Measurements from ENCODE around the gene MBD5.

Gene MBD5

DNA sequence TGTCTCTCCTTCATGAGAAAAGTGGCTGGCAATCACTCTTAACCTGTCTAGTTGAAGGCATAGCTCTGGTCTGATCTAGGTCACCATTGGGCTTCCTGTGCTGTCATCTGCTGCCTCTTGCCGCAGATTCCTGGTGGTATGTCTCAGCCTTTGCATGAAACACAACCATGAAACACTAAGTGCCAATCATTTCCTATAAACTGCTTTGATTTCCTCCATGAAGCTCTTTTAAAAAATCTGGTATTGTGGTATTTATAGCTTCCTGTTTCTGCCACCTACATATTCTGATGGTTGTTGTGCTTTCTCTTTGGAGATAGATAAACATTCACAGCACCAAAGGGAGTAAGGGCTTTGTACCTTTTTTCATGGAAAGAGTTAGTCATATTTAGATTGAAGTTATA, 503.6 kb downstream of the MBD5 start:
- H3K9me3 ChIP-seq (ENCODE audit: insufficient read depth, low read length, severe bottlenecking), result no peaks in the 10 kb centered on the region
- H3K36me3 ChIP-seq (ENCODE audit: insufficient read depth, low read length), result no peaks in the 10 kb centered on the region
- DNase-seq (peak; percentile 71), ATAC-seq (ENCODE audit: insufficient read depth, low read depth) (peak; percentile 94)
- no peak overlapping the region for H3K27ac ChIP-seq (ENCODE audit: low read length)
- H3K4me3 ChIP-seq (ENCODE audit: low read depth in 1 of 2, low read length in 2 of 2), result no peak overlapping the region
- no peaks in the 10 kb centered on the region for H3K27me3 ChIP-seq (ENCODE audit: insufficient read depth, low read length, poor library complexity)
- no peak overlapping the region for H3K9ac ChIP-seq (ENCODE audit: low read depth, low read length)
- no peaks in the 10 kb centered on the region for H4K20me1 ChIP-seq (ENCODE audit: insufficient read depth, low read length)
- H3K79me2 ChIP-seq (ENCODE audit: insufficient read depth, low read length), result no peaks in the 10 kb centered on the region
- TF ChIP-seq, protein P1, sequence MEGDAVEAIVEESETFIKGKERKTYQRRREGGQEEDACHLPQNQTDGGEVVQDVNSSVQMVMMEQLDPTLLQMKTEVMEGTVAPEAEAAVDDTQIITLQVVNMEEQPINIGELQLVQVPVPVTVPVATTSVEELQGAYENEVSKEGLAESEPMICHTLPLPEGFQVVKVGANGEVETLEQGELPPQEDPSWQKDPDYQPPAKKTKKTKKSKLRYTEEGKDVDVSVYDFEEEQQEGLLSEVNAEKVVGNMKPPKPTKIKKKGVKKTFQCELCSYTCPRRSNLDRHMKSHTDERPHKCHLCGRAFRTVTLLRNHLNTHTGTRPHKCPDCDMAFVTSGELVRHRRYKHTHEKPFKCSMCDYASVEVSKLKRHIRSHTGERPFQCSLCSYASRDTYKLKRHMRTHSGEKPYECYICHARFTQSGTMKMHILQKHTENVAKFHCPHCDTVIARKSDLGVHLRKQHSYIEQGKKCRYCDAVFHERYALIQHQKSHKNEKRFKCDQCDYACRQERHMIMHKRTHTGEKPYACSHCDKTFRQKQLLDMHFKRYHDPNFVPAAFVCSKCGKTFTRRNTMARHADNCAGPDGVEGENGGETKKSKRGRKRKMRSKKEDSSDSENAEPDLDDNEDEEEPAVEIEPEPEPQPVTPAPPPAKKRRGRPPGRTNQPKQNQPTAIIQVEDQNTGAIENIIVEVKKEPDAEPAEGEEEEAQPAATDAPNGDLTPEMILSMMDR (IDR thresholded peaks at IDR 0.05; ENCODE audit: borderline replicate concordance, extremely low read depth, low read length, poor library complexity, severe bottlenecking), result no peak
- TF ChIP-seq EZH2 (IDR thresholded peaks at IDR 0.05; ENCODE audit: borderline replicate concordance, low read depth, low read length, severe bottlenecking), result no peak
- no peak overlapping the region for H2AFZ ChIP-seq (ENCODE audit: low read depth, low read length)
- H3K4me1 ChIP-seq (ENCODE audit: insufficient read depth, low read length), result peaks cover 32% of the 10 kb centered on the region
- H3K4me2 ChIP-seq (ENCODE audit: insufficient read depth, low read length), result no peak overlapping the region

DNA sequence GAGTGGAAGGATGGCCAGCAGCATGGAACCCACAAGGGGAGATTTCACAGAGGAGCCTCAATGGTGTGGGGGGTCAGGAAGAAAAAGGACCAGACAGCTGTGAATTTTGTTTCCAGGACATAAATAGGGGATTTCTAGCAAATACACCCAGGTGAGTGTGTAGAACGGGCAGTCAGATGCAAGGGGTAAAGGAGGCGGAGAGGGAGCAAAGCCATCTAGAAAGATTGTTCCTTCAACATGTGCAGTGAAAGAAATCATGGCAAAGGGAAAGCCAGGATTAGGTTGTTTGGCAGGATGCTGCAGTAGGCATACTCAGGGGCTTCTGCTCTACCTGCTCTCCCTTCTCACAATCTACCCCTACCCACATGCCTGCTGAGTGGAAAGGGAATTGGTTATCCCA, 504.2 kb downstream of the MBD5 start:
- ATAC-seq (ENCODE audit: insufficient read depth, low read depth), result no peak
- Histone ChIP-seq H3K4me1 (ENCODE audit: insufficient read depth, low read length) (peaks cover 32% of the 10 kb centered on the region), H3K4me2 (ENCODE audit: insufficient read depth, low read length) (no peak overlapping the region), H3K27me3 (ENCODE audit: insufficient read depth, low read length, poor library complexity) (no peaks in the 10 kb centered on the region), H3K9ac (ENCODE audit: low read depth, low read length) (no peak overlapping the region), H3K27ac (ENCODE audit: low read length) (no peak overlapping the region), H3K36me3 (ENCODE audit: insufficient read depth, low read length) (no peaks in the 10 kb centered on the region), H3K79me2 (ENCODE audit: insufficient read depth, low read length) (no peaks in the 10 kb centered on the region), H3K9me3 (ENCODE audit: insufficient read depth, low read length, severe bottlenecking) (no peaks in the 10 kb centered on the region), H3K4me3 (ENCODE audit: low read depth in 1 of 2, low read length in 2 of 2) (no peak overlapping the region), H4K20me1 (ENCODE audit: insufficient read depth, low read length) (no peaks in the 10 kb centered on the region), H2AFZ (ENCODE audit: low read depth, low read length) (no peak overlapping the region)
- TF ChIP-seq EZH2 (IDR thresholded peaks at IDR 0.05; ENCODE audit: borderline replicate concordance, low read depth, low read length, severe bottlenecking), result no peak
- TF ChIP-seq, protein P1 (IDR thresholded peaks at IDR 0.05; ENCODE audit: borderline replicate concordance, extremely low read depth, low read length, poor library complexity, severe bottlenecking), result no peak
- no peak for DNase-seq

GRCh38 chr2:148526509-148527346, 505.8 kb downstream of the MBD5 start:
- no peaks in the 10 kb centered on the region for H3K79me2 ChIP-seq (ENCODE audit: insufficient read depth, low read length)
- H2AFZ ChIP-seq (ENCODE audit: low read depth, low read length), result no peak overlapping the region
- H4K20me1 ChIP-seq (ENCODE audit: insufficient read depth, low read length), result no peaks in the 10 kb centered on the region
- TF ChIP-seq, protein P1 (IDR thresholded peaks at IDR 0.05; ENCODE audit: borderline replicate concordance, extremely low read depth, low read length, poor library complexity, severe bottlenecking), result no peak
- TF ChIP-seq EZH2 (IDR thresholded peaks at IDR 0.05; ENCODE audit: borderline replicate concordance, low read depth, low read length, severe bottlenecking), result no peak
- H3K9me3 ChIP-seq (ENCODE audit: insufficient read depth, low read length, severe bottlenecking), result no peaks in the 10 kb centered on the region
- ATAC-seq (ENCODE audit: insufficient read depth, low read depth) (no peak), DNase-seq (no peak)
- no peak overlapping the region for H3K4me3 ChIP-seq (ENCODE audit: low read depth in 1 of 2, low read length in 2 of 2)
- H3K4me1 ChIP-seq (ENCODE audit: insufficient read depth, low read length), result peaks cover 32% of the 10 kb centered on the region
- no peaks in the 10 kb centered on the region for H3K36me3 ChIP-seq (ENCODE audit: insufficient read depth, low read length)
- H3K9ac ChIP-seq (ENCODE audit: low read depth, low read length), result no peak overlapping the region
- H3K27me3 ChIP-seq (ENCODE audit: insufficient read depth, low read length, poor library complexity), result no peaks in the 10 kb centered on the region
- H3K4me2 ChIP-seq (ENCODE audit: insufficient read depth, low read length), result no peak overlapping the region
- H3K27ac ChIP-seq (ENCODE audit: low read length), result no peak overlapping the region
